Right lobe of liver (tissue), 6 donors: ENCODE data around the gene ATP13A2. TPM values are rescaled to one million over a fixed set of nuclear protein-coding genes. Genes with fewer than 3 reads are reported as not detected.

ENCODE experiments used
- ATAC-seq, 4 donors: fragments of 200-7000 bp; cut with Tn5 transposase; one replicate each; pipeline ENCODE4 v1.9.1; 2020; ENCODE audit warnings: mild to moderate bottlenecking in 4 of 4, moderate library complexity in 4 of 4
- DNase-seq, 3 donors: peaks; one replicate each; pipeline ENCODE4 v3.0.0-alpha.2; 2020
- H3K27ac ChIP-seq, 3 donors: fragments of 200-600 bp; one replicate each; pipeline ENCODE4 v1.8.0; 2022
- H3K27me3 ChIP-seq, 2 donors: fragments of 200-600 bp; one replicate each; pipeline ENCODE4 v1.8.0; 2022
- H3K36me3 ChIP-seq, 4 donors: fragments of 200-600 bp; sonication (generic) in 1 of 4; one replicate each; pipeline versions ENCODE4 v1.5.1 to v1.8.0; 2017 to 2022; ENCODE audit warnings: control low read depth in 1 of 4
- H3K4me1 ChIP-seq, 4 donors: fragments of 200-600 bp; sonication (generic) in 1 of 4; one replicate each; pipeline versions ENCODE4 v1.5.1 to v1.8.0; 2017 to 2022; ENCODE audit warnings: control low read depth in 1 of 4
- H3K4me3 ChIP-seq, 3 donors: fragments of 200-600 bp; one replicate each; pipeline ENCODE4 v1.8.0; 2022
- H3K9me3 ChIP-seq, 4 donors: fragments of 200-600 bp; sonication (generic) in 1 of 4; one replicate each; pipeline versions ENCODE4 v1.5.1 to v1.8.0; 2017 to 2022; ENCODE audit warnings: control low read depth in 1 of 4
- CTCF ChIP-seq, 4 donors: fragments of 200-600 bp in 3 of 4; fragments of 450-650 bp in 1 of 4; IDR thresholded peaks; one replicate each; pipeline versions ENCODE4 v1.5.1 to v1.8.0; 2016 to 2022; ENCODE audit warnings: antibody characterized with exemption in 4 of 4, mild to moderate bottlenecking in 2 of 4
- POLR2A ChIP-seq: fragments of 450-650 bp; IDR thresholded peaks from one replicate; pipeline ENCODE4 v1.6.1; 2017; ENCODE audit warnings: antibody characterized with exemption, mild to moderate bottlenecking
- WGBS: methylation state at CpG from one replicate; pipeline ENCODE4 v1.1.6; 2018; ENCODE audit warnings: low coverage, low lambda C conversion rate; ENCODE audit not compliant: insufficient coverage; ENCODE audit errors: missing lambda C conversion rate; 5-methylcytosine and 5-hydroxymethylcytosine counted together
- intact Hi-C, 2 donors: fragments of 100-400 bp; cut with DNase I; formaldehyde crosslinking; loops; one replicate each; pipeline versions ENCODE4 v1.11.2 to v1.14.1; 2022
- total RNA-seq, 6 experiments: library from RNA; depleted of rRNA in 2 of 6; stranded (reverse); fragments of >200 nt in 2 of 6; fragmentation: NEBNext Ultra II Directional in 3 of 6; extraction: Animal tissue kit (Norgen Biotek cat#: 25700) in 3 of 6; gene quantifications; one replicate each; pipeline versions ENCODE4 v1.1.0 to v1.2.4, GENCODE V29; 2016 to 2023
- donor health status: DM: no; HTN: yes; CAD: no.
- donor health status: DM: no; HTN: no; CAD: no.
- donor health status: DM: no; HTN: no; CAD: no.
- donor health status: DM: no; HTN: yes; CAD: no.
- donor health status: DM: no; HTN: yes; CAD: no.

The ATP13A2 gene
- total RNA-seq, 6 experiments from 2014 or later, result 5.0 to 12.5 (median 9.2) TPM

GRCh38 chr1:17040135-17040534, 28.4 kb upstream of the ATP13A2 start:
- TF ChIP-seq CTCF (IDR thresholded peaks at IDR 0.05) (no peak), POLR2A (no peak)
- Histone ChIP-seq H3K4me1 (no peaks in the 10 kb centered on the region), H3K4me3 (no peak overlapping the region), H3K9me3 (peaks cover 0 to 2% (median 0%) of the 10 kb centered on the region in 4 donors), H3K27ac (no peak overlapping the region), H3K36me3 (peaks cover 0 to 65% (median 33%) of the 10 kb centered on the region in 4 donors), H3K27me3 (no peaks in the 10 kb centered on the region)
- no peak for DNase-seq
- no peak for ATAC-seq
- intact Hi-C loops, result no loop called here
- 69% methylated on average over 1 of the region's 1 CpG for WGBS

- TF ChIP-seq POLR2A (no peak), CTCF (IDR thresholded peaks at IDR 0.05) (no peak)
Observed at GRCh38 chr1:17039522-17039921, 27.8 kb upstream of the ATP13A2 start.

GRCh38 chr1:17033481-17033880, 21.8 kb upstream of the ATP13A2 start:
- Histone ChIP-seq H3K4me1 (peaks cover 0 to under 1% (median 0%) of the 10 kb centered on the region in 4 donors), H3K27ac (no peak overlapping the region), H3K36me3 (peaks cover 4 to 49% (median 15%) of the 10 kb centered on the region in 4 donors), H3K9me3 (no peaks in the 10 kb centered on the region), H3K4me3 (no peak overlapping the region), H3K27me3 (no peaks in the 10 kb centered on the region)
- WGBS, result 78% methylated on average over 4 of the region's 4 CpGs
- DNase-seq, result peak in 1 of 3 donors; percentile 33
- ATAC-seq, result no peak
- no peak for TF ChIP-seq POLR2A
- TF ChIP-seq CTCF (IDR thresholded peaks at IDR 0.05), result no peak
- intact Hi-C loops, result loop anchor here in 1 of 2 donors (10.0 kb wide), 1 partner anchor 69 kb away; no protein-coding TSS in a partner anchor

More at GRCh38 chr1:17039522-17039921, 27.8 kb upstream of the ATP13A2 start:
- no peak for ATAC-seq
- Histone ChIP-seq H3K36me3 (peaks cover 0 to 63% (median 30%) of the 10 kb centered on the region in 4 donors), H3K9me3 (no peaks in the 10 kb centered on the region), H3K27me3 (no peaks in the 10 kb centered on the region), H3K4me3 (no peak overlapping the region), H3K4me1 (no peaks in the 10 kb centered on the region), H3K27ac (no peak overlapping the region)
- WGBS, result 100% methylated on average over 2 of the region's 2 CpGs
- no peak for DNase-seq
- intact Hi-C loops, result loop anchor here in 1 of 2 donors (10.0 kb wide), 1 partner anchor 75 kb away; no protein-coding TSS in a partner anchor

GRCh38 chr1:17032741-17033140, 21.0 kb upstream of the ATP13A2 start:
- Histone ChIP-seq H3K27ac (no peak overlapping the region), H3K9me3 (no peaks in the 10 kb centered on the region), H3K36me3 (peaks cover 4 to 55% (median 18%) of the 10 kb centered on the region in 4 donors), H3K4me3 (no peak overlapping the region), H3K4me1 (peaks cover 0 to 5% (median 2%) of the 10 kb centered on the region in 4 donors), H3K27me3 (no peaks in the 10 kb centered on the region)
- DNase-seq (no peak), ATAC-seq (no peak)
- TF ChIP-seq POLR2A, result no peak
- no peak for TF ChIP-seq CTCF (IDR thresholded peaks at IDR 0.05)
- intact Hi-C loops, result loop anchor here in 1 of 2 donors (10.0 kb wide), 1 partner anchor 68 kb away; no protein-coding TSS in a partner anchor
- whole genome bisulfite sequencing, result 100% methylated on average over 1 of the region's 3 CpGs
